Measurements from ENCODE around the gene FXYD4. TPM values are rescaled to one million over a fixed set of nuclear protein-coding genes. Genes with fewer than 3 reads are reported as not detected.

The FXYD4 gene
- total RNA-seq, 4 donors from 2014 or later: not detected

DNA sequence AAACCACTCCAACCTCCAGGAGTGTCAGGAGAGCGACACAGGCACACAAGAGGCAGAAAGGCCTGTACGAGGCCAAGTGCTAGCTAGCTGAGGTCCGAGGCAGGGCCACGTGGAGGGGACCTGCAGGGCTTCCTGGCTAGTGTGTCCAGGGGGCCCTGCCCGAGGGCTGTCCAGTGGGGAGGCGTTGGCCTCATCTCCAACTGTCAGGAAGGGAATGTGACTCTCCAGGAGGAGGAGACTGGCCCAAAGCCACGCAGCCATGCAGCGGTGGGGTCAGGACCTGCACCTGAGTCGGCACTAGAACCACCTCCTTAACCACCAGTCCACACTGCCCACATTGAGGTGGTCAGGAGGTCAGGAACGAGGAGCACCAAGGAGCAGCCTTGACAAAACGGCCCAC, 32.3 kb upstream of the FXYD4 start:
- Histone ChIP-seq H3K9me3 (no peaks in the 10 kb centered on the region), H3K36me3 (no peaks in the 10 kb centered on the region), H3K27ac (no peak overlapping the region), H3K4me3 (no peak overlapping the region), H3K4me1 (peaks cover 0 to 6% (median 3%) of the 10 kb centered on the region in 4 donors), H3K27me3 (no peaks in the 10 kb centered on the region)
- WGBS, 2 donors (ENCODE audit: low coverage in 1 of 2): 66% methylated on average over 11 of the region's 11 CpGs; no CpG with 5 or more reads in 1 of the 2 donors
- TF ChIP-seq POLR2A (IDR thresholded peaks at IDR 0.05): no peak
- no peak for TF ChIP-seq POLR2AphosphoS5 (IDR thresholded peaks at IDR 0.05)
- no peak for TF ChIP-seq EP300 (IDR thresholded peaks at IDR 0.05; ENCODE audit: low read depth)
- TF ChIP-seq, protein P1, sequence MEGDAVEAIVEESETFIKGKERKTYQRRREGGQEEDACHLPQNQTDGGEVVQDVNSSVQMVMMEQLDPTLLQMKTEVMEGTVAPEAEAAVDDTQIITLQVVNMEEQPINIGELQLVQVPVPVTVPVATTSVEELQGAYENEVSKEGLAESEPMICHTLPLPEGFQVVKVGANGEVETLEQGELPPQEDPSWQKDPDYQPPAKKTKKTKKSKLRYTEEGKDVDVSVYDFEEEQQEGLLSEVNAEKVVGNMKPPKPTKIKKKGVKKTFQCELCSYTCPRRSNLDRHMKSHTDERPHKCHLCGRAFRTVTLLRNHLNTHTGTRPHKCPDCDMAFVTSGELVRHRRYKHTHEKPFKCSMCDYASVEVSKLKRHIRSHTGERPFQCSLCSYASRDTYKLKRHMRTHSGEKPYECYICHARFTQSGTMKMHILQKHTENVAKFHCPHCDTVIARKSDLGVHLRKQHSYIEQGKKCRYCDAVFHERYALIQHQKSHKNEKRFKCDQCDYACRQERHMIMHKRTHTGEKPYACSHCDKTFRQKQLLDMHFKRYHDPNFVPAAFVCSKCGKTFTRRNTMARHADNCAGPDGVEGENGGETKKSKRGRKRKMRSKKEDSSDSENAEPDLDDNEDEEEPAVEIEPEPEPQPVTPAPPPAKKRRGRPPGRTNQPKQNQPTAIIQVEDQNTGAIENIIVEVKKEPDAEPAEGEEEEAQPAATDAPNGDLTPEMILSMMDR (IDR thresholded peaks at IDR 0.05): no peak
- no peak for DNase-seq
- in situ Hi-C loops (cut with MboI; ENCODE audit: low pct_ligation_motif_present in 1 of 4, low pct_unique_long_range_greater_than_20kb in 1 of 4, low sequenced_read_pairs in 3 of 4) (no loop called here), intact Hi-C loops (cut with DNase I; ENCODE audit: low total_unique reads) (no loop called here)

DNA sequence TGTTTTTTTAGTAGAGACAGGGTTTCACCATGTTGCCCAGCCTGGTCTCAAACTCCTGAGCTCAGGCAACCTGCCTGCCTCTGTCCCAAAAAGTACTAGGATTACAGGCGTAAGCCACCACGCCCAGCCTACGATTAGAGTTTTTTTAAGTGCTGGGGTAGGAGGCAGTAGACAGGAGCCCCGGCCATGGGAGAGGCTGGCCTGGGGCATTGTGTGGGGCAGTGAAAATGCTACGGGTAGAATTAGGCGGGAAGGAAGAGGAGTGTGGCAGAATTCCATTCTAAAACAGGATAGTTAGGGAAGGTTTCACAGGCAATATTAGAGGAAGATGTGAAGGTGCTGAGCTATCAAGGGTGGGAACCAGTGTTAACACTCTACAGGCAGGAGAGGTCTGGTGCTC, 31.3 kb upstream of the FXYD4 start:
- H3K27ac ChIP-seq: no peak overlapping the region

DNA sequence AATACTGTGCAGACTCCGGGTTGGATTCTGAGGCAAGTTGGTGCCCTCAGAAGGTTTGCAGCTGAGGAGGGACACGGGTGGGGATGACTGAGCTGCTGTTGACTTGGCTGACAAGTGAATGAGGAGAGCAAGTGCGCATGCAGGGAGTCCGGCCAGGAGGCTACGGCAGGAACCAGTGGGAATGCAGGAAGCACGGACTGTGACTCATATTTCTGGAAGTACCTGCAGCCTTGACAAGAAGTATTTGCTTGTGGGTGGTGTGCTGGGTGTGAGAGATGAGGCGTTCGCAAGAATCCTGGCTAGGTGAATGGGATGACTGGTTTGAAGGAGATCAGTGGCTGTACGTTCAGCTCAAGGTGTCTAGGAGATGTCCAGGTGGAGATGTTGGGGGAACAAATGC, 30.8 kb upstream of the FXYD4 start:
- Histone ChIP-seq H3K27ac (no peak overlapping the region), H3K9me3 (no peaks in the 10 kb centered on the region), H3K36me3 (no peaks in the 10 kb centered on the region), H3K4me3 (no peak overlapping the region), H3K4me1 (peaks cover 0 to 6% (median 3%) of the 10 kb centered on the region in 4 donors), H3K27me3 (no peaks in the 10 kb centered on the region)
- WGBS, 2 donors (ENCODE audit: low coverage in 1 of 2): 27 to 65% methylated on average over 2 to 9 of the region's 9 CpGs
- in situ Hi-C loops (cut with MboI; ENCODE audit: low pct_ligation_motif_present in 1 of 4, low pct_unique_long_range_greater_than_20kb in 1 of 4, low sequenced_read_pairs in 3 of 4) (loop anchor here in 1 of 4 donors (10.0 kb wide), 1 partner anchor 46 kb away; no protein-coding TSS in a partner anchor), intact Hi-C loops (cut with DNase I; ENCODE audit: low total_unique reads) (no loop called here)
- no peak for DNase-seq
- TF ChIP-seq, protein P1 (IDR thresholded peaks at IDR 0.05): no peak
- no peak for TF ChIP-seq POLR2AphosphoS5 (IDR thresholded peaks at IDR 0.05)
- no peak for TF ChIP-seq POLR2A (IDR thresholded peaks at IDR 0.05)
- TF ChIP-seq EP300 (IDR thresholded peaks at IDR 0.05; ENCODE audit: low read depth): no peak

More for the DNA sequence above, 31.3 kb upstream of the FXYD4 start:
- intact Hi-C loops (cut with DNase I; ENCODE audit: low total_unique reads): no loop called here
- H3K4me1 ChIP-seq: peaks cover 0 to 6% (median 3%) of the 10 kb centered on the region in 4 donors
- 54 to 78% methylated on average over 6 of the region's 6 CpGs for WGBS, 2 donors (ENCODE audit: low coverage in 1 of 2)
- no peaks in the 10 kb centered on the region for H3K27me3 ChIP-seq
- in situ Hi-C loops (cut with MboI; ENCODE audit: low pct_ligation_motif_present in 1 of 4, low pct_unique_long_range_greater_than_20kb in 1 of 4, low sequenced_read_pairs in 3 of 4): loop anchor here in 1 of 4 donors (10.0 kb wide), 1 partner anchor 45 kb away; no protein-coding TSS in a partner anchor
- DNase-seq: no peak
- no peak overlapping the region for H3K4me3 ChIP-seq
- H3K9me3 ChIP-seq: no peaks in the 10 kb centered on the region
- no peaks in the 10 kb centered on the region for H3K36me3 ChIP-seq
- TF ChIP-seq, protein P1 (IDR thresholded peaks at IDR 0.05): no peak
- TF ChIP-seq EP300 (IDR thresholded peaks at IDR 0.05; ENCODE audit: low read depth) (no peak), POLR2A (IDR thresholded peaks at IDR 0.05) (no peak), POLR2AphosphoS5 (IDR thresholded peaks at IDR 0.05) (no peak)

DNA sequence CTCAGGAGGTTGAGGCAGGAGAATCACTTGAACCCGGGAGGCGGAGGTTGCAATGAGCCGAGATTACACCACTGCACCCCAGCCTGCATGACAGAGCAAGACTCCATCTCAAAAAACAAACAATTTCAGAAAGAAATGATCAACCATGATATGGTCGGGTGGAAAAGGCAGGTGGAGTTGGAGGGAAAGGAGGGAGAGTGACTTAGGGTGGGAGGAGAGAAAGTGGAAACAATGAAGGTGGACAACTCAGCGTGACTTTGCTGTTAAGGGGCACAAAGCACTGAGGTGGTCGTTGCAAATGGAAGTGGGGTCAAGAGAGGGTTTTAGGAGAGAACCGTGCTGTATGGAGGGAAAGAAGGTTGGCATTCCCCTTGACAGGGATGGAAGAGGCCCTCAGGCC, 30.0 kb upstream of the FXYD4 start:
- 79 to 83% methylated on average over 6 to 7 of the region's 7 CpGs for WGBS, 2 donors (ENCODE audit: low coverage in 1 of 2)
- in situ Hi-C loops (cut with MboI; ENCODE audit: low pct_ligation_motif_present in 1 of 4, low pct_unique_long_range_greater_than_20kb in 1 of 4, low sequenced_read_pairs in 3 of 4) (loop anchor here in 1 of 4 donors (10.0 kb wide), 1 partner anchor 47 kb away; no protein-coding TSS in a partner anchor), intact Hi-C loops (cut with DNase I; ENCODE audit: low total_unique reads) (no loop called here)
- Histone ChIP-seq H3K9me3 (no peaks in the 10 kb centered on the region), H3K27ac (no peak overlapping the region), H3K27me3 (no peaks in the 10 kb centered on the region), H3K4me1 (peaks cover 0 to 6% (median 3%) of the 10 kb centered on the region in 4 donors), H3K4me3 (no peak overlapping the region), H3K36me3 (no peaks in the 10 kb centered on the region)
- TF ChIP-seq, protein P1 (IDR thresholded peaks at IDR 0.05): no peak
- TF ChIP-seq EP300 (IDR thresholded peaks at IDR 0.05; ENCODE audit: low read depth) (no peak), POLR2AphosphoS5 (IDR thresholded peaks at IDR 0.05) (no peak), POLR2A (IDR thresholded peaks at IDR 0.05) (no peak)
- DNase-seq: no peak

Measured in transverse colon (tissue), 4 donors.